PC-9 (cell line): ENCODE results near the gene ANKS1B. TPM values are rescaled to one million over a fixed set of nuclear protein-coding genes. Genes with fewer than 3 reads are reported as not detected.

ENCODE experiments used
- BruUV-seq: library from RNA; stranded (reverse); fragments of 400-500 nt; replicated peaks from 2 replicates; lab custom pipeline; 2021; lab: Mats Ljungman, UMichigan
- CTCF ChIA-PET: fragments of 300-600 bp; sonication (Branson Sonifier 250); formaldehyde crosslinking; loops from one replicate; lab custom pipeline; 2022; ENCODE audit warnings: antibody characterized with exemption; lab: Charles Lee
- POLR2A ChIA-PET: fragments of 300-600 bp; sonication (Branson Sonifier 250); formaldehyde crosslinking; loops from one replicate; lab custom pipeline; 2022; ENCODE audit warnings: antibody characterized with exemption; ENCODE audit not compliant: unreplicated experiment; lab: Charles Lee
- DNase-seq, 2 experiments: peaks; one replicate each; pipeline versions ENCODE4 v3.0.0 to v3.0.0-alpha.2; 2015 to 2022; ENCODE audit warnings: mixed read lengths in 1 of 2
- H2AFZ ChIP-seq: fragments of 200-600 bp; sonication (generic); 2 replicates; pipeline ENCODE4 v1.8.1; 2017; ENCODE audit warnings: antibody characterized with exemption
- H3F3A ChIP-seq: fragments of 200-600 bp; sonication (generic); 2 replicates; pipeline ENCODE4 v1.8.1; 2017; ENCODE audit warnings: antibody characterized with exemption, mild to moderate bottlenecking, low read depth; ENCODE audit not compliant: insufficient read depth
- H3K27ac ChIP-seq: fragments of 200-600 bp; sonication (generic); 2 replicates; pipeline ENCODE4 v1.6.1; 2016; ENCODE audit warnings: mixed run types
- H3K27me3 ChIP-seq: fragments of 200-600 bp; sonication (generic); 2 replicates; pipeline ENCODE4 v1.6.1; 2016; ENCODE audit warnings: low read depth, mixed run types; ENCODE audit not compliant: insufficient read depth
- H3K36me3 ChIP-seq: fragments of 200-600 bp; sonication (generic); 2 replicates; pipeline ENCODE4 v1.6.1; 2016; ENCODE audit warnings: low read depth, mixed run types
- H3K4me1 ChIP-seq: fragments of 200-600 bp; sonication (generic); replicated peaks from 2 replicates; pipeline ENCODE4 v1.6.1; 2016; ENCODE audit warnings: mixed run types; ENCODE audit not compliant: insufficient read depth
- H3K4me2 ChIP-seq: fragments of 200-600 bp; sonication (generic); 2 replicates; pipeline ENCODE4 v1.6.1; 2017; ENCODE audit warnings: mixed run types
- H3K4me3 ChIP-seq: fragments of 200-600 bp; sonication (generic); 2 replicates; pipeline ENCODE4 v1.6.1; 2016; ENCODE audit warnings: mixed run types
- H3K79me2 ChIP-seq: fragments of 200-600 bp; sonication (generic); 2 replicates; pipeline ENCODE4 v1.6.1; 2017; ENCODE audit warnings: low read depth, mixed run types
- H3K9me2 ChIP-seq: fragments of 200-600 bp; sonication (generic); 2 replicates; pipeline ENCODE4 v1.8.1; 2017; ENCODE audit warnings: mild to moderate bottlenecking; ENCODE audit not compliant: insufficient read depth
- H3K9me3 ChIP-seq: fragments of 200-600 bp; sonication (generic); 2 replicates; pipeline ENCODE4 v1.8.1; 2016; ENCODE audit warnings: low read depth; ENCODE audit not compliant: insufficient read depth
- H4K20me1 ChIP-seq: fragments of 200-600 bp; sonication (generic); 2 replicates; pipeline ENCODE4 v1.8.1; 2017; ENCODE audit not compliant: insufficient read depth
- CTCF ChIP-seq: fragments of 200-600 bp; sonication (generic); conservative IDR thresholded peaks from 2 replicates; pipeline ENCODE4 v1.6.1; 2017; ENCODE audit warnings: mixed run types, antibody characterized with exemption, mild to moderate bottlenecking, moderate library complexity
- EZH2 ChIP-seq: fragments of 200-600 bp; sonication (generic); IDR thresholded peaks from 2 replicates; pipeline ENCODE4 v1.8.0; 2017; ENCODE audit warnings: antibody characterized with exemption, low read depth
- intact Hi-C: fragments of 100-400 bp; cut with micrococcal nuclease; formaldehyde crosslinking; loops from one replicate; pipeline ENCODE4 v1.10.0; 2022; ENCODE audit not compliant: unreplicated experiment
- total RNA-seq: library from RNA; stranded (reverse); gene quantifications from 2 replicates; pipeline ENCODE4 v1.2.3, GENCODE V29; 2021

The ANKS1B gene
- total RNA-seq, 1 experiment from 2014 or later: not detected

GRCh38 chr12:99824900-99825542 is 159.7 kb downstream of the ANKS1B start:
- POLR2A ChIA-PET: no interaction called here

GRCh38 chr12:99822273-99822672 is 162.5 kb downstream of the ANKS1B start:
- H3K27ac ChIP-seq: no peak overlapping the region
- no peaks in the 10 kb centered on the region for H3K4me1 ChIP-seq
- intact Hi-C loops: no loop called here
- no peak overlapping the region for H2AFZ ChIP-seq
- no peak overlapping the region for H3K4me2 ChIP-seq
- H3K9me3 ChIP-seq: no peaks in the 10 kb centered on the region
- CTCF ChIA-PET: no interaction called here
- TF ChIP-seq EZH2 (no peak), CTCF (no peak)
- DNase-seq: no peak
- no peaks in the 10 kb centered on the region for H3K79me2 ChIP-seq
- H3K36me3 ChIP-seq: no peaks in the 10 kb centered on the region
- POLR2A ChIA-PET: no interaction called here
- H3K27me3 ChIP-seq: peaks cover 27% of the 10 kb centered on the region; the same call in 1 of the 2 replicates
- no peak overlapping the region for H3K4me3 ChIP-seq
- H4K20me1 ChIP-seq: no peaks in the 10 kb centered on the region
- H3K9me2 ChIP-seq: no peaks in the 10 kb centered on the region
- no peaks in the 10 kb centered on the region for H3F3A ChIP-seq
- BruUV-seq: no TSS peak

More at GRCh38 chr12:99824900-99825542, 159.7 kb downstream of the ANKS1B start:
- no peaks in the 10 kb centered on the region for H3K79me2 ChIP-seq
- DNase-seq: no peak
- peaks cover 27% of the 10 kb centered on the region; the same call in 1 of the 2 replicates for H3K27me3 ChIP-seq
- no peaks in the 10 kb centered on the region for H3K36me3 ChIP-seq
- no peak overlapping the region for H3K4me3 ChIP-seq
- no peak overlapping the region for H3K4me2 ChIP-seq
- BruUV-seq: no TSS peak
- no peaks in the 10 kb centered on the region for H3K9me3 ChIP-seq
- H3K9me2 ChIP-seq: no peaks in the 10 kb centered on the region
- intact Hi-C loops: no loop called here
- H3K4me1 ChIP-seq: no peaks in the 10 kb centered on the region
- H4K20me1 ChIP-seq: no peaks in the 10 kb centered on the region
- no peak overlapping the region for H2AFZ ChIP-seq
- no peaks in the 10 kb centered on the region for H3F3A ChIP-seq
- CTCF ChIA-PET: no interaction called here
- TF ChIP-seq CTCF (no peak), EZH2 (no peak)
- H3K27ac ChIP-seq: no peak overlapping the region

GRCh38 chr12:99810718-99811593 is 173.8 kb downstream of the ANKS1B start:
- Histone ChIP-seq H3K4me1 (no peaks in the 10 kb centered on the region), H2AFZ (no peak overlapping the region), H3K4me3 (no peak overlapping the region), H3K27me3 (peaks cover 28% of the 10 kb centered on the region), H3K9me3 (no peaks in the 10 kb centered on the region), H3K9me2 (no peaks in the 10 kb centered on the region), H3F3A (no peaks in the 10 kb centered on the region; the same call in 1 of the 2 replicates), H3K36me3 (no peaks in the 10 kb centered on the region), H3K27ac (no peak overlapping the region), H3K79me2 (no peaks in the 10 kb centered on the region), H3K4me2 (no peak overlapping the region), H4K20me1 (no peaks in the 10 kb centered on the region)
- peak; percentile 48; the same call in 1 of the 2 replicates for TF ChIP-seq CTCF
- no peak for TF ChIP-seq EZH2
- no peak for DNase-seq
- no TSS peak for BruUV-seq
- intact Hi-C loops: loop anchor here (2.0 to 10.0 kb wide), 3 partner anchors 418 to 930 kb away; no protein-coding TSS in a partner anchor
- POLR2A ChIA-PET: interaction anchor here (0.6 kb wide), 1 partner anchor 925 kb away, joined by 4 read pairs; no protein-coding TSS in a partner anchor
- CTCF ChIA-PET: no interaction called here
